CD4-positive, alpha-beta T cell treated with Interleukin-15 for 4 hours (primary cell): ENCODE results near the gene KIF25.

ENCODE experiments used
- DNase-seq: peaks from one replicate; pipeline ENCODE4 v3.0.0-alpha.2; 2020; ENCODE audit warnings: low spot score

The KIF25 gene

DNA sequence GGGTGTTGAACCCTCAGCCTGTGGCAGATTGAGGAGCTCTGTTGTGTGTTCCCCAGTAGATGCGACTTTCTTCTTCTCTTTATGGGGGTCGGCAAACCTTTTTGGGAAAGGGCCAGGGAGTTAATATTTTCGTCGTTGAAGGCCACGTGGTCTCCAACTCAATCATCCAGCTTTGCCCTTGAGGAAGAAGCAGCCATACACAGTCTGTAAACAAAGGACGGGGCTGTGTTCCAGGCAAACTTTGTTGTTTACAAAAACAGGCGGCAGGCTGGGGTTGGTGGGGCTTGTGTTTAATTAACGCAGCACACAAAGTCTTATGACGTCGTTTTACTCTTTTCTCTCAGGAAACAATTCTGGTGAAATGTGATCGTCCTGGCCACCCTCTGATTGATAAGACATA, 20.2 kb downstream of the KIF25 start:
- no peak for DNase-seq

DNA sequence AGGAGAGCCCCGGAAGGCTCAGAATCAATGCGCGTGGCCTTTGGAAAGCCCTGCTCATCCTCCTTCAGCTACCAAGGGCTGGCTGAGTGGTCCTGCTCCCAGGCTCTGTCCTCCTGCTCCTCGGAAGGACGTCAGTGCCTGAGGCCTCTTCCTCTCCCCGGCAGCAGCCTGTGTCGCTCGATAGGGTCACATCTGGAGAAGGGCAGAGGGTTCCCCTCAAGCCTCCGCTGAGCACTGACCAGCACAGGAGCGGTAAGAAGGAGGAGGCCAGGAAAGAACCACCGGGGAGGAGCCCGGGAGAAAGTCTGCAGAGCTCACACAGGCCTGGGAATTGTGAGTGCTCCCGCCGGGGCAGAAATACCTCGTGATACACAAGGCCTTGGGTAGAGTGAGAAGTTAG, 21.2 kb downstream of the KIF25 start:
- DNase-seq = no peak

GRCh38 chr6:168020242-168020641, 22.8 kb downstream of the KIF25 start:
- DNase-seq = no peak

- DNase-seq = no peak
Observed at GRCh38 chr6:168021581-168021980, 24.1 kb downstream of the KIF25 start.

GRCh38 chr6:168022488-168023321, 25.2 kb downstream of the KIF25 start:
- no peak for DNase-seq

DNA sequence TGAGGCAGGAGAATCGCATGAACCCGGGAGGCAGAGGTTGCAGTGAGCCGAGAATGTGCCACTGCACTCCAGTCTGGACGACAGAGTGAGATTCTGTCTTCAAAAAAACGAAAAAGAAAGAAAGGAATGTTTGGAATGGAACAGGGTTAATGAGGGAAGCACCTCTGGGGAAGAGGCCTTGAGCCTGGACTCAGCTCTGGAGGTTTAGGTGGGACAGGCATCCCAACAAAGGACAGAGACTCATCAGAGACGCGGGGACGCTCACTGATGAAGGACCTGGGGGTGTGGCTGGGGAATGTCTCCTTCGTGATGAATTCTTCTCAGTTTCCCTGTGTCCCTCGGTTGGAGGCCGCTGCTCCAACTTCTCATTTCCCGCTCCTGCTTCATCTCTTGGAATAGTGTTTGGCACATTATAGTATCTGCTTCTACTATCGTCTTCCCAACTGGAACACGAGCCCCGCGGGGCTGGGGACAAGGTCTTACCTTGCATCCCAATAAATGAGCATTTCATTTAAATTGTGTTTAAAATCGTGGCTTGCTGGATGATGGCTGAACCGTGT, 27.6 kb downstream of the KIF25 start:
- no peak for DNase-seq

GRCh38 chr6:168025831-168026710, 28.6 kb downstream of the KIF25 start:
- DNase-seq = no peak

DNA sequence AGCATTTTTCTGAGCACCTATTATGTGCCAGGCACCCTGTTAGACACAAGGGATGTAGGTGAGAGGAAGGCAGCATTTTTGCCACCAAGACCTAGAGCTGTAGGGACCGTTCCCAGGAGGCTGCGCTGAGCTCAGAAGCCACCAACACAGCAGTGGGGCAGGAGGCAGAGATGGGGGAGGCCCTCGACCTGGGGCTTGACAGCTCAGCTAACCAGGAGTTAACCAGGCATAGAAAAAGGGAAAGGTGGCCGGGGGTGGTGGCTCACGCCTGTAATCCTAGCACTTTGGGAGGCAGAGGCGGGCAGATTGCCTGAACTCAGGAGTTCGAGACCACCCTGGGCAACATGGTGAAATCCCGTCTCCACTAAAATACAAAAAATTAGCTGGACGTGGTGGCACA, 29.5 kb downstream of the KIF25 start:
- no peak for DNase-seq

GRCh38 chr6:168027521-168027920, 30.1 kb downstream of the KIF25 start:
- no peak for DNase-seq

DNA sequence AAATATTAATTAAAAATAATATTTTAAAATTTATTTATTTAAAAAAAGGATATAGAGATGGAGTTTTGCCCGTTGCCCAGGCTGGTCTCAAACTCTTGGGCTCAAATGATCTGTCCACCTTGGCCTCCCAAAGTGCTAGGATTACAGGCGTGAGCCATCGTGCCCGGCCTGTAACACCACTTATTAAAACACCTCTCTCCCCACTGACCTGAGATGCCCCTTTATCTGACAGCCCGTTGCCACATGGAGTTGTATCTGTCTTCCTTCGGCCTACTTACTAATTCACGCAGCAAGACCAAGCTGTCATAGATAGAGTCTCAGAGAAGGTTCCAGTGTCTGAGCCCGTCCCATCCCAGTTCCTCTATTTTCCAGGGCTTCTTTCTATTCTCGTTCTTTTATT, 30.7 kb downstream of the KIF25 start:
- no peak for DNase-seq

GRCh38 chr6:168029459-168030217, 32.2 kb downstream of the KIF25 start:
- DNase-seq = no peak

DNA sequence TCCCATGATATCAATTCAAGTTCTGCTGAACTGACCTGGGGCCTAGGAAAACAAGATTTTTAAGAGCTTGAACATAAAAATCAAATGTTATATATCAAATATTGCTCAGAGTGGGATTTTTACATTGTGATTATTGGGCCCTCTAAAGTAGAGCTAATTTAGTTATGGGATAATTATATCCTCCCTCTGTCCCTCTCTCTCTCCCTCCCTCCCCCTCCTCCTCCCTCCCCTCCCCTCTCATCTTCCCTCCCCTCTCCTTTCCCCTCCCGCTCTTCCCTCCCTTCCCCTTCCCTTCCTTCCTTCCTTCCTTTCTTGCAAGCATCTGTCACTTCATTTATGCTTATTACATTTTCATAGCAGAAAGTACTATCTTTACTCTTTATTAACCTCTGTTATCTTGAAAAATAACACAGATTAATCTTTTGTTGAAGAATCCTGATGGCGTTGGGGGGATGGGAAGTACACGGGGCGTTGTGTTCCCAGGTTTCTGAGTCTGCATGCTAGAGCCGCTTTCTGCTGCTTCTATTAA, 32.8 kb downstream of the KIF25 start:
- no peak for DNase-seq

DNA sequence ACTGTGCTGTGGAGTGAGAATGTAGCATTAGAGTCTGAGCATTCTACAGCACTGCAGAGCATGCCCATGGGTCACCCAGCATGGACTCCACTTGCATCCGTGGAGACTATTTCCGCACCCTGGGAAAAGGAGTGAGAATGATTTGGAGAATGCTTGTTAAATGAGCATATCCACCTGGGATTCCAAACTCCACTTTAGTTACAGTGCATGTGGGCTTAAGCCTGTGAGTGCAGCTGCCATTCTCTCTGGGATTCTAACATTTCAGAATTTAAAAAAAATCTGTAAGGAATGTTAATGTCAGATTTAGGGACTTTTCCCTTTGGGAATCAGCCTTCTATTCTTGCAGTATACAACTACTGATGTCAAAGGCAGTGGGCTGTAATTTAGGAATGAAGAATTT, 33.4 kb downstream of the KIF25 start:
- no peak for DNase-seq

DNA sequence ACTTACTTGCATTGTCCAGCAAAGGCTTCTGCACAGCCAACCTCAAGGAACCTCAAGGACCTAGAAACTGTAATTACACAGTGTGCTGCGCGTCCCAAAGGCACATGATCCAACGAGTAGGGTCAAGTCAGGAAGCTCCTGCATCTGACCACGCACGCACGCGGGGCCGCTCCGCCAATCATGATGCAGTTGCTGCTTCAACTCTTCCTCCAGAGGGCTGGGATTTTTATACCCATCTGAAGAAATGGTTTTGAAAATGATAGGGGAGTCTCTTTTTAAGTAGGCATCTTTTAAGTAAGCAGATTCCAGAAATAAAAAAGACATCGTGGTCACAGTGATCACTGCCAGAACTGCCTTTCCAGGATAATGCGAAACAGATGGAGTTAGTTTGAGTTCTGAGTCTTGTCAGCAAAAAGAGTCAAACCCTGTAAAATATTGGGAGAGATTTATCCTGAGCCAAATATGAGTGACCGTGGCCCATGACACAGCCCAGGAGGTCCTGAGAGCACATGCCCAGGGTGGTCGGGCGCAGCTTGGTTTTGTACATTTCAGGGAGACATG, 34.0 kb downstream of the KIF25 start:
- DNase-seq = no peak

DNA sequence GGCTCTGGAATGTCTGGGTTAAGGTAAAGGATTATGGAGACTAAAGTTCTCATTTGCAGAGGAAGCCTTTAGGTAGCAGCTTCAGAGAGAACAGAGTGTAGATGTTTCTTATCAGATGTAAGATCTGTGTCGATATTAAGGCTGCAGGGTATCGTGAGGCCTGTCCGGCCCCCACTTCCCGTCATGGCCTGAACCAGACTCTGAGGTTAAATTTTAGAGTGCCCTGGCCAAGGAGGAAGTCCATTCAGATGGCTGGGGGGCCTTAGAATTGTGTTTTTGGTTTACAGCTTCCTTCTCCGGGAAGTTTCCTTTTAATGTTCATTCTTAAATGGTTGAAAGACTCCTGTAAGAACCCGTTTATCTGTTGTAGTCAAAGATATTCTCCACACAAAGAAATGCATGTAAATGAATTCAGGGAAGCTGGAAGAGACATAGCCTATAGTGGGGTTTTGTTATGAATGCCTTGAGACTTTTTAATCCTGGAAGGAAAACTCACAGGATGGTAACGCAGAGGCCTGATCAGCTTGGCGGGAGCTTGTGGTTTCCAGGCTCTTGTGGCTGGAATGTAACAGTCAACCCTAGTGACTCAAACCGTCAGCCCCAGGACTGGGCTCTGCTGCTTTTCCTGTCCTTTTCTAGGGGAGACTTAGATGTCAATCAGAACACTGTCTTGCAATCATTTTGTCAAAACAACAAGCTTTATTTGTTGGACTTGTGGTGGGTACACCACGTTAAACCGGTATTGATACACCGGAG, 34.7 kb downstream of the KIF25 start:
- DNase-seq = no peak

- DNase-seq = no peak
Observed at GRCh38 chr6:168033791-168034190, 36.3 kb downstream of the KIF25 start.

DNA sequence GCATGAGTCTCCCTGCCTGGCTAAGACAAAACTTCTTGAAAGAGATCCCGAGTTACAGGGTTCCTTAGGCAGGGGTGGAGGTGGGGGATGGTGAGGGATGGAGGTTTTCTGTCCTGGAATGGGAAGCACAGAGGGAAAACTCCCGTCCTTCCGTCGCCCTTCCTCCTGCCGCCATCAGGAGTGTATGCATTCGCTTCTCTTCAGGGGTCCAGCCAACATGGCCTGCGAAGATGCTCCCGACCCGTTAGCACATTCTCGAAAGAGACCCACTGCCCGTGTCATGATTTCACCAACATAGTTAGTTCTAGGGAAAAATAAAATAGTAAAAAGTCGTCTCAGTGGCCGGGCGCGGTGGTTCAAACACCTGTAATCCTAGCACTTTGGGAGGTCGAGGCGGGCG, 37.1 kb downstream of the KIF25 start:
- DNase-seq = no peak

GRCh38 chr6:168035098-168035660, 37.7 kb downstream of the KIF25 start:
- no peak for DNase-seq

DNA sequence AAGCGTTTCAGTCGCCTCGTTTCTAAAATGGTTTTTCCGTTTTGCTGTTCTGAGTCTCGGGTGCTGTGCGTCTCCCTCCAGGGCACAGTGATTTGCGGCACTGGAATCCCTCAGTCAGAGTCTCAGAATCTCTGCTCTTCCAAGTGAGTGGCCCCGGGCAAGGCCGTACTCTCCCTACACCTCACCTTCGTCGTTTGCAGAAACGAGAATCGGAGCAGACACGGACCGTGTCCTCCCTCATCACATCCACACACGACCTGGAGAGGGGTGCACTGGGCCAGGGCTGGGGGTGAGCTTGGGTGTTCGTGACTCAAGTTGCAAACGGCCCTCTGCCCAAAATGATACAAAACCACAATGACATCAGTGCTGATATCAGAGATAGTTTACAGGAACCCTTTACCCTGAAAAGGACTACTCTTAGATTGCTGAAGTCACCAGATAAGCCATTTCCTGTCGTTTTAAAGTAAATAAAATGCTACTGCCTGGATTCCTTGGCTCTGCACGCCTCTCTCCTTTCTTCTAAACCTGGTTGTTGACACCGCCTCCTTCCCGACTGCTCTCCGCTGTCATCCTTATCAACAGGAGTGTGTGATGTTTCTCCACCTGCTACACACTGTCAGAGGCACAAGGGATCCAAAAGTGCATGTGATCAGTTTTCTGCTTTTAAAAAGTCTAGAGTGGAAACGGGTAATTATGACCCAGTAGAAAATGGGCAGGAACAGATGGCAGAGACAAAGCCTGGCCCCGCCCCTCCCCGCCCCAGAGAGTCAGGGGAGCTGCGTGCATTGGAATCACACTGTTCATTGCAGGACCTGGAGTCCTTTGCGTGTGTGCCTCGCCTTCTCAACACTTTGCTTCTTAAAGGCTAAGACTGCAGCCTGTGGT, 38.4 kb downstream of the KIF25 start:
- no peak for DNase-seq
